Hepatic stellate cell (primary cell): ENCODE results near the gene PPIB.
"Not testable (repeated sequence)": the region's sequence is repeated elsewhere in the genome, so short reads cannot be mapped to it uniquely, and the experiment has no call there.

Experiments
- DNase-seq: peaks from one replicate; pipeline ENCODE4 v3.0.0; 2011; ENCODE audit warnings: low spot score

PPIB gene

GRCh38 chr15:64110108-64110701 is 52.6 kb downstream of the PPIB start:
- not testable (repeated sequence) for DNase-seq

DNA sequence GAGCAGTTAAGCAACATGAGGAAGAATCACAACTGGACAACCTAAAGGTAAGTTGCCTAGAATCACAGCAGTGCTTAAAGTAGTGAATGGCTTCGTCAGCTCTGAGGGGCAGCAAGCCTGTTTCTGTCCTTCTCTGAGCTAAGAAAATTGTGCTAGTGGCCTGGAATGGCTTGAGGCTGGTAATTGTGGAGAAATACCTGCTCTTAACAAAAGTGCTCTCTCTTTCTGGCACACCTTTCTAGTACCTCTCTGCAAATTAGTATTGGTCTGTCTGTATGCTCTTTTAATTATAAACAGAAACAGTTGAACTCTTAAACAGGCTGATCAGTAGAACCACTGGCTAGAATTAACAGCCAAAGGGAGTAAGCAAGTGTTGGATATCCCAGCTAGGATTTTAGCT is 55.5 kb downstream of the PPIB start:
- DNase-seq = no peak
